CD1c-positive myeloid dendritic cell (primary cell): Measurements from ENCODE around the gene TSPAN19.

Experiments
- DNase-seq: peaks from one replicate; pipeline ENCODE4 v3.0.0-alpha.2; 2016; ENCODE audit errors: extremely low spot score

TSPAN19 gene

DNA sequence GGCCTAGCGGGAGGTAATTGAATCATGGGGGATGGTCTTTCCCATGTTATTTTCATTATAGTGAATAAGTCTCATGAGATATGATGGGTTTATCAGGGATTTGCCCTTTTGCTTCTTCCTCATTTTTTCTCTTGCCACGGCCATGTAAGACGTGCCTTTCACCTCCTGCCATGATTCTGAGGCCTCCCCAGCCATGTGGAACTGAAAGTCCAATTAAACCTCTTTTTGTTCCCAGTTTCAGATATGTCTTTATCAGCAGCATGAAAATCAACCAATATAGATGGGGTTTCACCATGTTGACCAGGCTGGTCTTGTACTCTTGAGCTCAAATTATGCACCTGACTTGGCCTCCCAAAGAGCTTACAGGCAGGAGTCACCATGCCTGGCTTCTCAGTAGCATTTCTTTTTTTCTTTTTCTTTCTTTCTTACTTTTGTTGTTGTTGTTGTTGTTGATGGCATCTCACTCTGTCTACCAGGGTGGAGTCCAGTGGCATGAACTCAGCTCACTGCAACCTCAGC is 33.2 kb downstream of the TSPAN19 start:
- DNase-seq: no peak

DNA sequence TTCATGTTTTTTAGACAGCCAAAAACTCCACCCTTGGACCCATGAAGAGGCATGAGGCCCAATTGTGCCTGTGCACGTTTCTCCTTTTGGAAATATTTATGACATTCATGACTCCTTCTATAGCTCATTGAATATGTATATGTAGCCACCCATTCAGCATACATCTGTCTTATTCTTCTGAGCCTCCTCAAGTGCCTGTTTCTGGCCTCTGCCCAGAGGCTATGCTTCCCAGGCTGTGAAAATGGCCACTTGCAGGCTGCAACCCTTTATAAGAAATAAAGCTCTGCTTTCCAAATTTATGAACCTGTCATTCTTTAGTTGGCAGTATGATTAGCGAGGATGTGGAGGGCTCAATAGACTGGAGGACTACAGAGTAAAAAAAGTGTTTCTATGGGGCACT is 35.3 kb downstream of the TSPAN19 start:
- DNase-seq: no peak

DNA sequence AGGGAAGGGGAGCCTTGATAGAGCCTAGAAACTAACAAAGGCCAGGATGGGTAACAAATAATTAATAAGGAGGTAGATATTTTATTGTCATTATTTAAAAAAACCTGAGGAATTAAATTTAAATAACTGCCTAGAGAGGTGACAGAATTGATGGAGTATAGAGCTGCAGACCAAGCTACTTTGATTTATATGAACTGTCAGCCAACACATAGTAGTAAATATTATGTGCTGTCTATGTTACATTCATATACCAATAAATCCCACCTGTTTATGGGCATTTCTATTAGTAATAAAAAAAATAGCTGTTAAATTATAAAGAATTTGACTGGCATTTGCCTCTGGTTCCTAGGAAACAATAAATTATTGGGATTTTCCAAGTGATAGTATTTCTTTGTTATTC is 37.7 kb downstream of the TSPAN19 start:
- no peak for DNase-seq

DNA sequence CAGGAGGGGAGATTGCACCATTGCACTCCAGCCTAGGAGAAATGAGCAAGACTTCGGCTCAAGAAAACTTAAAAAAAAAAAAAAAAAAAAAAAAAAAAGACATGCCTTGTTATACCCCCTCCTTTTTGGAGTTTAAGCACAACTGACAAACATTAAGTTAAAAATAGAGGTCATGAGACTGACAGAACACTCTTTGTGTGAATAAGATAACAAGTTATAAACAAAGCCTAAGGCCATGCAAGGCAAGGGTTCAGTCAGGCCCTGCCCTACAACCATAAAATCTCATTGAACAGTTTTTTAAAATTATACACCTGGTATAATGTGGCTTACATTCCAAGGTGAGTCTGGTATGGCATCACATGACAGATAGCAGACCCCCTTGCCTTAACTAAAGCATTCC is 39.3 kb downstream of the TSPAN19 start:
- DNase-seq: no peak

DNA sequence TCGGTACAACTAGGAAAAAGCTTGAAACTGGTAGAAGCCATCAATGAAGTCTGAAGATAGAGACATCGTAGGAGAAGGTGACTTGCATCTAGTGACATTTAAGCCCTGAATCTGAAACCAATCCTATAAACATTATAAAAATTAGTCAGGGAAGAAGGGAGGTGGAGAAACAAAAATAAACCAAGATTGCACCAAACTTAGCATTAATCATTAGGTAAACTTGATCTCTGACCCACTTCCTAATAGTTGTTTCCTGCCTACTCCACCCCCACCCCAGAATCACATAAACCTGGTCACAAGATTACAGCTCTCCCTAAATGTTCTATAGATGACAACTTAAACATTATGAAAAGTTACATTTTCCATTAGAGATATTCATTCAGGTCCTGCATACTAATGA is 40.4 kb downstream of the TSPAN19 start:
- DNase-seq: no peak

DNA sequence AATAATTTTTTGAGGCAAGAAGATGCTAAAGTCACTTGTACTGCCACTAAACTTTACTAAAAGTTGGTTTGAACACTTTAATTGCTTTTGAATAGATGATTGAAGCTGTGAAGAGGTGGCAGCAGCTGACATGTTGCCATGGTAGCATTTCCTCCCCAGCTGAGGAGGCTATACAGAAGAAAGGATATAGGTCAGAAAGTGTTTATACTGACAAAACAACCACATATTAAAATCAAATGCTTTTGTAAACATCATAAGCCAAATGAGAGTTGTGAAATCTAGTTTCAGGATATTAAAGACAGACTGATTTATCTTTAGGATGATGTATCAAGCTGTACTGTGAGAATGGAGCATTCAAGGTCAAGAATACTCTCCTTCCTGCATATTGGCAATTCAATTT is 41.7 kb downstream of the TSPAN19 start:
- no peak for DNase-seq

DNA sequence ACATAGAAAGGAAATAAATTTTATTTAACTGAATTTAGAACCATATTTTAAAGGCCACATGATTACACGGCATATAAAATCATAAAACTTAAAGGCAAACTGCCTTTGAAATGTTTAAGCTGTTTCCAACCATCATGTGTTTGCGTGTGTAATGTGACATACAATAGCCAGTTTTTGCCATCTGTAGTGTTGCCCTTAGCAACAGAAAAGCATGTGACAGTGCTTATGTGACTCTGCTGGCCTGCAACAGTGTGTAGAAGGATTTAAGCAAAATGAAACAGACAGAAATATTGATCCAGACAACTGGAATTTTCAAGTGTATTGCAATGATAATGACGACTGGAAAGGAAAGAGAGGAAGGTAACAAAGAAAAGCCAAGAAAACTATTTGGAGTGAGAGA is 49.5 kb downstream of the TSPAN19 start:
- DNase-seq: no peak

DNA sequence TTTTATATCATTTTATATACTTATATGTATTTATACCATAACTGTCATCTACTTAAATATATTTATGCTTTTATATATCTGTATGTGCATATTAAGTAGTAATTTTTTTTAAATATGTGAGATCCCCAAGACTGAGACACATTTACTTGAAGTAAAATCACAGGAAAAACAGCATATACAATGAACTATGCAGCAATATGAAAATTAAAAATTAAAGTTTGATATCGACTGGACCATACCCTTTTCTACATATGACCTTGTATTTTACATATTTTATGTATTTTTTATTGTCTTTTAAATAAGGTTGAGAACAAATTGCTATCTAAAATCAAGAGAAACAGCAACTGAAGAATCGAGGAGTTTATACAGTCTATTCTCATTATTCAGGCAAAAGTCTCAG is 50.0 kb downstream of the TSPAN19 start:
- DNase-seq: no peak

DNA sequence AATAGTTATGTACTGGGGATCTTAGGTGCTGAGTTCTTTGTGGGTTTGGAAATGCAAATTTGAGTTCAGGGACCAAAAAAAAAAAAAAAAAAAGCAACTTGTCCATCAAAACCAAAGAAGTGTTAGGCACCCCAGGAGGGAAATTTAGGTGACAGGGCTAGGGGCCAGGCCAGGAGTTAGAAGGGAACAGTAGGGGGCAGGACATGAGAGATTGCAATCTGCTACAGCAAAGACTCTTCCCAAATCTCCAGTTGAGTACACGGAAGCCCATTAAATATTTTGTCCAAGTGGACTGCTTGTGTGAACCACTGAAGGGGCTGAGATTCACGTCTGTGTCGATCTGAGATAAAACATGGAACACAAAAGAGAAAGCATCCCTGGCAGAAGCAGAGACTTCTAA is 52.8 kb downstream of the TSPAN19 start:
- DNase-seq: no peak

DNA sequence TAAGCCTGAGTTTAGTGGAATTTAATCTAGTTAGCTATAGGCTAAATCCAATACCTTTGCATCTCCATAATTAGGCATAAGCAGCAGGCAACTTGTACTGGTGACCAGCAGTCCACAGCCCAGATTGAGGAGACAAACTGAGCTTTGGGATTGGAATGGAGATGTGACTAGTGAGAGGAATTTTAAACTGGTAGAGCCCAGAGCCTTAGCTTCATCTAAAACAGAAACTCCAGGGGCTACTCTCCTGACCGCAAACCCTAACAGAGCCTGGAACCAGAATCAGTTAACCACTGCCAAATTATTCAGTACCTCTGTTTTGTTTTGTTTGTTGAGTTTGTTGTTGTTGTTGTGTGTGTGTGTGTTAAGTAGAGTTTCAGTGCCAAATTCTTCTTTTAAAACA is 53.2 kb downstream of the TSPAN19 start:
- no peak for DNase-seq

DNA sequence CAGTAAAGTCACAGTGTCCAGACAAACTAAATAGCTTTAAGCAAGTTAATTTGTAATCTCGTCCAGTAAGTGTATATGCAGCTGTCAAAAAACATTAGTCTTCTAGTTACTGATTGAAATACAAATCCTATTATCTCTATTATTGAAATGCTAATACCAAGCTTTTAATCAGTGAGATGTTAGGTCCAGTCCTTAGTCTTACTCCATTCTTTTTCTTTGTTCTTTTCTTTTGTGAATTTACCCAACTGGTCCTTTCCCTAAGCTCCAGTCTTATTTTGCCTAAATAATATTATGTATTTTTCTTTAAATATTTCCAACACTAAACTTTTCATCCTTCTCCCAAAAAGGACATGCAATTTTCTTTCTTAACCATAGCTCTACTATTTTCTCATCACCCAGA is 57.2 kb downstream of the TSPAN19 start:
- DNase-seq: no peak

DNA sequence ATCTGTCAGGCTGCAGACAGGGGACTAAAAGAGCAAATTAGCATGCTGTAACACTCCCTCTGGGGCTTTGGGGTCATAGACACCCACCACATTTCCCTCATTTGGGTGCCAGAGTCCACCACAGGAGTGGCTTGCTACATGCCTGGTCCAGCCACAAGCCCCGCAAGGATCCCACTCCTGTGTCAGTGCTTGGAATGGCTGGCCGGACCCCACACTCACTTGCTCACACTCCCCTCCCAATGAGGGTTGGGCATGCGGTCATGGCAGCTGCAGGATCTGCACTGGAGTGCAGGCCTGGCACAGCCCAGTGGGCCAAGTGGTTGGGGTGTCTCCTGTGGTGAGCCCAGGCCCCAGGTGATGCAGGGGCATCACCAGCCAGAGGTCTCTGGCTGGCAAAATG is 59.9 kb downstream of the TSPAN19 start:
- DNase-seq: no peak

DNA sequence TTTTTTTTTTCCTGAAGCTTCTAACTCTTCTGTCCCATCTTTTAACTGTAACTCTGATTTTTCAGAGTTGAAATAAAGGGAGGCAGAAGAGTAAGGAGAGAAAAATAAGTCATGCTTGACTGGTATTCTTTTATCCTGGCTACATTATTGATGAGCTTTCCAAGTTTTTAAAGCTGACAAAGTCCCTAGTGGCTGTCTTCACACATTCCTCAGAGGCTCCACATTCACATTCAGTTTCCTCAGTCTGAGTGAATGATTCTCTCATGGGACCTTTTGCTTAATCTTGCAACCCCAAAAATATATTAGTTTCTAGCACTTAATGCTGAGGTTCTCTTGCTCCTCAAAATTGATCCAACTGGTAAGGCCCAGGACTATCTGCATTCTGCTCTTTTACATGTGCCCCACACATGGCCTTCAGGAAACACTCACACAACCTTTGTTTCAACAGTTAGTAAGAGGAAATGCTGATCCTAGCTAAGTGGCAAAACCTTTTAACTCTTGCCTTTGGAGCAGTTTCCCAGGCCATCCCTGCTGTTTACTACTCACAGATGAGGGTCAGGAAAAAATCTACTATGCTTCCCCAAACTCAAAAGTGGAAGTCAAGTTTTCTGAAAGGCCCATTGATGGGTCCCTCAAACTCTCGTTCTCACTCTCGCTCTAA is 61.8 kb downstream of the TSPAN19 start:
- no peak for DNase-seq

DNA sequence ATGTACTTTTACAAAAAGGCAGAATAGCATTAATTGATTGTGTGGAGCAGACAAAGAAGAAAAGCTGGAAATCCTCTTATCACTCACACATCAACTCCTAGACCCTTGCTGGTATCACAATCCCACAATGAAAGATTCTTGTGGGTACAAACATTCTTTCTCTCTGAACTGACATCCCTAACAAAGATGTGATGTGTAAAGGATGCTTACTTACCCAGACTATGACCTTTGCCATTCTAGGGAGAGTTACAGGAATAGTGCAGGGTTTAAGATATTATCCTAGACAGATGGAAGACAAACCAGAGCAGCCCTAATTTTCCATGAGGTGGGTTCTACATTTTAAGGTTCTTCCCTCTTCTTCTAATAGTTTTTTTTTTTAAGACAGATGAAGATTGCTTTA is 63.1 kb downstream of the TSPAN19 start:
- no peak for DNase-seq

DNA sequence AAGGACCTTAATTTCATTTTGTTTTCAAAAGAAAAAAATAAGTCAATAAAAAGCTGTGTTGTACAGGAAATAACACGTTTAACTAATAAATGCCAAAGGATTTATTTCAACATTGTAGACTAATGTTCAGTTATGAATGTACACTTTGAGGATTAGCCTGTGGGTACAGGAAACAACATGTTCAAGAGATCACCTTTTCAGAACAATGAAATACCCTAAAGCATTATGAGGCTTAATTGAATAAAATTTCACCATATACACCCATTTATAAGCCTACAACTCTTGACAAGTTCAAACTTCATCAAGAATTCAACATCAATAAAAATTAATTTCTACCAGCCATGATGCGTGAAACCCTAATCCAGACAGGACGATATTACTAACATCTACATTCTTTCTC is 66.9 kb downstream of the TSPAN19 start:
- no peak for DNase-seq
